Measurements from ENCODE around the gene TTPAL. TPM values are rescaled to one million over a fixed set of nuclear protein-coding genes. Genes with fewer than 3 reads are reported as not detected.

Gene TTPAL
- total and polyA plus RNA-seq, 2 donors (not counting 3 experiments of a cell fraction or from before 2014, with no cell fraction given): 4.0 to 8.0 TPM

DNA sequence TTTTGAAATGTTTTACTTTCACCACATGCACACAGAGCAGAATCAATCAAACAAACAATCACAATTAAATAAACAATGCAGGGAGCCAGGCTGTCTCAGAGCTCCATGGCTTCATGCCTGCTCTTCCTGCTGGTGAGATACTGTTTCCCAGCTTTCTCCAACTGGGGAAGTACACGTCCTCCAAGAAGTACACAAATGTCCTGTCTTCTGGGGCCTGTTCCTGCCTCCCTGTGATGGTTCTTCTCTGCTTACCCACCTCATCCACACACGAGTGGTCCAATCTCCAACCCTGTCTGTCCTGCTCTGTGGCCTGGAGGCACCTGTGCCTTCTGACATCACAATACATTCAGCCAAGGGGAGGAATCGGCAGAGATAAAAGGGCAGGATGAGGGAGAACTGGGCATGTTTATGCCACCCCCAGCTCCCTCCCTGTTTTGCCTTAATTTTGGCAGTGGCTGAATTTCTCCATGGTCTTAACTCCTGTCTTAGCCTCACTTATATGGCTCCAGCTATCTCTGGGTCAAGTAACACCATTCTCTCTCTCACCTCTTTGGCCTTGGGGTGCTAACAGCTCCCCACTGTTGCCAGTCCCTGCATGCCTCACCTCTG is 25.3 kb upstream of the TTPAL start:
- POLR2A ChIA-PET: no interaction called here
- Histone ChIP-seq H3K4me2 (ENCODE audit: insufficient read depth, low read length) (no peak overlapping the region), H3K9ac (replicated peaks; ENCODE audit: extremely low read depth, insufficient read depth, low read length) (no peak overlapping the region), H3K79me2 (ENCODE audit: control insufficient read depth, insufficient read depth, low read length) (no peaks in the 10 kb centered on the region), H3K9me3 (replicated peaks; ENCODE audit: control insufficient read depth, insufficient read depth, low read length) (no peaks in the 10 kb centered on the region), H3K36me3 (ENCODE audit: control insufficient read depth in 2 of 2, extremely low read depth in 1 of 2, insufficient read depth in 2 of 2, low read length in 2 of 2) (no peaks in the 10 kb centered on the region), H3K4me3 (replicated peaks in 1 of 3; ENCODE audit: insufficient read depth in 1 of 3, low read depth in 1 of 3, low read length in 3 of 3) (no peak overlapping the region), H4K20me1 (replicated peaks; ENCODE audit: control insufficient read depth, extremely low read depth, insufficient read depth, low read length) (no peaks in the 10 kb centered on the region), H2AFZ (ENCODE audit: low read depth, low read length) (no peak overlapping the region), H3K9me1 (replicated peaks; ENCODE audit: control insufficient read depth, extremely low read depth, insufficient read depth, low read length) (no peaks in the 10 kb centered on the region), H3K27me3 (ENCODE audit: control insufficient read depth in 2 of 2, insufficient read depth in 2 of 2, low read length in 2 of 2) (peaks cover 2 to 6% of the 10 kb centered on the region in 2 experiments), H3K4me1 (ENCODE audit: control insufficient read depth, extremely low read depth, insufficient read depth, low read length) (no peaks in the 10 kb centered on the region), H3K27ac (ENCODE audit: insufficient read depth, low read depth, low read length) (no peak overlapping the region)
- BruUV-seq (replicated peaks): no TSS peak
- dilution Hi-C loops (cut with MboI; ENCODE audit: extremely low pct_ligation_motif_present, low sequenced_read_pairs): no loop called here
- FAIRE-seq: no peak
- intact Hi-C loops (cut with micrococcal nuclease): no loop called here
- no peak for DNase-seq (ENCODE audit: low read depth, low spot score)
- TF ChIP-seq FOS (IDR thresholded peaks at IDR 0.05; ENCODE audit: borderline replicate concordance, insufficient read depth, low read length) (no peak), MYC (IDR thresholded peaks at IDR 0.05; ENCODE audit: low read depth, low read length) (no peak), JUN (IDR thresholded peaks at IDR 0.05; ENCODE audit: borderline replicate concordance, insufficient read depth, insufficient read length, low read depth) (no peak), EZH2 (IDR thresholded peaks at IDR 0.05; ENCODE audit: borderline replicate concordance, low read depth, low read length, severe bottlenecking) (no peak), POLR2AphosphoS5 (IDR thresholded peaks at IDR 0.05; ENCODE audit: insufficient read depth, low read depth, low read length) (no peak), POLR2A (IDR thresholded peaks at IDR 0.05; ENCODE audit: low read depth, low read length) (no peak), GATA2 (IDR thresholded peaks at IDR 0.05; ENCODE audit: insufficient read depth, insufficient read length, low read depth, low read length) (no peak)
- TF ChIP-seq, protein P1, sequence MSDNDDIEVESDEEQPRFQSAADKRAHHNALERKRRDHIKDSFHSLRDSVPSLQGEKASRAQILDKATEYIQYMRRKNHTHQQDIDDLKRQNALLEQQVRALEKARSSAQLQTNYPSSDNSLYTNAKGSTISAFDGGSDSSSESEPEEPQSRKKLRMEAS (IDR thresholded peaks at IDR 0.05; ENCODE audit: insufficient read depth, insufficient read length): no peak
- TF ChIP-seq, protein P2, sequence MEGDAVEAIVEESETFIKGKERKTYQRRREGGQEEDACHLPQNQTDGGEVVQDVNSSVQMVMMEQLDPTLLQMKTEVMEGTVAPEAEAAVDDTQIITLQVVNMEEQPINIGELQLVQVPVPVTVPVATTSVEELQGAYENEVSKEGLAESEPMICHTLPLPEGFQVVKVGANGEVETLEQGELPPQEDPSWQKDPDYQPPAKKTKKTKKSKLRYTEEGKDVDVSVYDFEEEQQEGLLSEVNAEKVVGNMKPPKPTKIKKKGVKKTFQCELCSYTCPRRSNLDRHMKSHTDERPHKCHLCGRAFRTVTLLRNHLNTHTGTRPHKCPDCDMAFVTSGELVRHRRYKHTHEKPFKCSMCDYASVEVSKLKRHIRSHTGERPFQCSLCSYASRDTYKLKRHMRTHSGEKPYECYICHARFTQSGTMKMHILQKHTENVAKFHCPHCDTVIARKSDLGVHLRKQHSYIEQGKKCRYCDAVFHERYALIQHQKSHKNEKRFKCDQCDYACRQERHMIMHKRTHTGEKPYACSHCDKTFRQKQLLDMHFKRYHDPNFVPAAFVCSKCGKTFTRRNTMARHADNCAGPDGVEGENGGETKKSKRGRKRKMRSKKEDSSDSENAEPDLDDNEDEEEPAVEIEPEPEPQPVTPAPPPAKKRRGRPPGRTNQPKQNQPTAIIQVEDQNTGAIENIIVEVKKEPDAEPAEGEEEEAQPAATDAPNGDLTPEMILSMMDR (IDR thresholded peaks at IDR 0.05; ENCODE audit: extremely low read depth in 1 of 2, insufficient read depth in 1 of 2, low read depth in 1 of 2, low read length in 2 of 2): no peak
- CTCF ChIA-PET: no interaction called here

Data from endothelial cell of umbilical vein (primary cell).